ENCODE measurements around the gene ARHGAP6. TPM values are rescaled to one million over a fixed set of nuclear protein-coding genes. Genes with fewer than 3 reads are reported as not detected.

Gene ARHGAP6
- total RNA-seq, 1 experiment from 2014 or later = 1.8 TPM

DNA sequence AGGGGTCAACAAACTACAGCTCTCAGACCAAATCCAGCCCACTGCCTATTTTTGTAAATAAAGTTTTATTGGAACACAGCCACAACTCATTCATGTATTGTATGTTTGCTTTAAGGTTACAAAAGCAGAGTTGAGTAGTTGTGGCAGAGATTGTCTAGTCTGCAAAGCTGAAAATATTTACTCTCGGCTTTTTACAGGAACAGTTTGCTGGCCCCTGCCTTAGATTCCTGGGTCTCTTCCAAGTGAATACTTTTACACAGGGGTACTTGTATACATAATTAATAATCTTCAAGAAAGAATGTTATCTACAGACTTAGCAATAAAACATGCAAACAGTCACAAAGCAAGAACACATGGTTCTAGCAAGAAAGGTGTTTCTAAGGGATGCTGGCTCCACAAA, 218.3 kb downstream of the ARHGAP6 start:
- DNase-seq (ENCODE audit: low read depth) = no peak
- in situ Hi-C loops (cut with HindIII; ENCODE audit: low pct_unique_long_range_greater_than_20kb, low sequenced_read_pairs) = no loop called here

DNA sequence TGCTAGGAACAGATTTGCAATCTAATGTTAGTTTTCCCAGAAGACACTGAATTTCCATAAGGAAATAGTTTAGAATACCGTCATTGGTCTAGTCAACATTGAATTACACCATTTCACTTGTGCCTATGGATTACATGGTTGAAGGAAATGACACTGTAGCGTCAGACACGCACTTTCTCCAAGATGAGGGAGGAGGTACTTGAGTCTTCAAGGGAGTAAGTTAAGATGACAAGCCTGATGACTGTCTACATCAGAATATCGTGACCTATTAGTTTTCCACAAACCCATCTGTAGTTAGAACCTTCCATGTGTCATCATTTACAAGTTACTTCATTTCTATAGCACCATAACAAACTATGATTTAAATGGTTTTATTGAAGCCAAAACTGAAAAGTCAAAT, 218.8 kb downstream of the ARHGAP6 start:
- in situ Hi-C loops (cut with HindIII; ENCODE audit: low pct_unique_long_range_greater_than_20kb, low sequenced_read_pairs) = no loop called here
- DNase-seq (ENCODE audit: low read depth) = no peak

DNA sequence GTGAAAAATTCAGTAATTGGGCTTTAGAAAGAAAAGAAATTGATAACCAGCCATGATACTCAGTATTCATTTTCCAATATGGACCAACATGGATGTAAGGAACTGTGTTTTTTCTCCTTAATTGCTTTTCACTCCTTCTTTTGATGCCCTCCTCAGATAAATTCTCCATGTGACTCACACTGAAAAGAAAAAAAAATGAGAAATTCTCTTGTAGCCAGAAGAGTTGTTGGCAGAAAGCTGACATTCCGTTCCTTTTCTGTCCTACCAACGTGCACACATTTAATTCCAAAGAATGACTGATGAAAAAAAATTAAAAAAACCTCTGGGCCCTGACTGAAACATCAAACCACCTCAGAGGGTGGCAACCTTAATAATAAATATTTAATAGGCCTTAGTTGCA, 219.4 kb downstream of the ARHGAP6 start:
- no peak for DNase-seq (ENCODE audit: low read depth)
- in situ Hi-C loops (cut with HindIII; ENCODE audit: low pct_unique_long_range_greater_than_20kb, low sequenced_read_pairs) = no loop called here

DNA sequence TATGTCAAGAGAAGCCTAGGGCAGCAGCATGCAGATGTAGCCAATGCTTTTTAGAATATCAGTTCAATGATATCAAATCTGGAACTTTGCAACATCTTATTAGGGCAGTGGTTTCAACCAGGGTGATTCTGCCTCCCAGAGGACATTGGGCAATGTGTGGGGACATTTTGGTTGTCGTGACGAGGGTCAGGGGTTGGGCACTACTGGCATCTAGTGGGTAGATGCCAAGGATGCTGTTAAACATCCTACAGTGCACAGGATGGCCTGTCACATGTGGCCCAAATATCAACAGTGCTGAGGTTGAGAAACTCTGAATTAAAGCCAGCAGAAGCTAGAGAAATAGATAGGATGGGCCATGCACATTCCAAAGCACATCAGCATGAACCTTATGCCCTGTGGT, 220.2 kb downstream of the ARHGAP6 start:
- no peak for DNase-seq (ENCODE audit: low read depth)
- in situ Hi-C loops (cut with HindIII; ENCODE audit: low pct_unique_long_range_greater_than_20kb, low sequenced_read_pairs) = no loop called here

DNA sequence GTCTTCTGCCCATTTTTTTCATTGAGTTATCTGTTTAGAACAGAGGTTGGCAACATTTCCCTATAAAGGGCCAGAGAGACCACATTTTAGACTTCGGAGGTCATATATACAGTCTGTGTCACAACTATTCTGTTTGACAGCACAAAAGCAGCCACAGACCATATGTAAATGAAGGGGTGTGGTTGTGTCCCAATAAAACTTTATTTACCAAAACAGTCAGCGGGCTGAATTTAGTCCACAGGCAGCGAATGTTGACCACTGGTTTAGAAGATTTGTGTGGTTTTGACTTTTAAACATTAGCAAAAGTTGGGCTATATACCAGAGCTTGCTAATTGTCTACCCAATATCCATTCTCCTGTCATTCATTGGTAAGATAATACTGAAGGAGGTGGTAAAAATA, 221.7 kb downstream of the ARHGAP6 start:
- no peak for DNase-seq (ENCODE audit: low read depth)
- in situ Hi-C loops (cut with HindIII; ENCODE audit: low pct_unique_long_range_greater_than_20kb, low sequenced_read_pairs) = no loop called here

DNA sequence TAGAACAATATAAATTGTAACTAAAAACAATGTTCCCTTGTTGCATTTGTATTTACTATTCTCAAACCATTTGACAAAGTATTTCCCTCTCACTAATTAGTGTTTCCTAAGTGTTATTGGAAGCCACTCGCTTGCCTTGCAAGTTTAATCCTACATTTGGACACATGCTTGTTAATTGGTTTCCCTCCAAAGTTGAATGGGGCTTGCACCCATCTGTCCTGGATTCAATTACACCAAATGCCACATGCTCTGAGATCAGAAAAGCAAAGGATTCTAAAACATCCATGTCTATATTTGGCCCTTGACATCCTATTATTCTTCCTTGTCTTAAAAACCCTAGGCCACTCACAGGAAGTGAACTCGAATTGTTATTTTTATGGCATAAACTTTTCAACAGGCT, 225.9 kb downstream of the ARHGAP6 start:
- DNase-seq (ENCODE audit: low read depth) = no peak
- in situ Hi-C loops (cut with HindIII; ENCODE audit: low pct_unique_long_range_greater_than_20kb, low sequenced_read_pairs) = no loop called here

DNA sequence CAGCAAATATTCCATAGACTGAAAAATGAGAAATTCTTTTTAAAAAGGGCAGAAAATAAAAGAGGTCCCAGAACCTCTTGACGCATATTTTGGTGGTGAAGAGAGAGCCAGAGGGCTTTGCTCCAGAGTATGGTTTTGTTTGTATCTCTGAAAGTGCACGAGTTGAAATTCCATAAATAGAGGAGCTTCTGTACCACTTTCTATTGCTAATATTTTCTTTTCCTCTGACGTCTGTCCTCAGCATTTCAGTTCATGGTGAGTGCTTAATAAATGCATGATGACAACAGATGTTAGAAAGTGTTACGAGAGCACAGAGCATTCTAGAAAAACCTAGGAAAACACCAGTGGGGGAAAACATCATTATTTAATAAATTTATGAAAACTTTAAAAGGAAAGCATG, 227.0 kb downstream of the ARHGAP6 start:
- in situ Hi-C loops (cut with HindIII; ENCODE audit: low pct_unique_long_range_greater_than_20kb, low sequenced_read_pairs) = no loop called here

DNA sequence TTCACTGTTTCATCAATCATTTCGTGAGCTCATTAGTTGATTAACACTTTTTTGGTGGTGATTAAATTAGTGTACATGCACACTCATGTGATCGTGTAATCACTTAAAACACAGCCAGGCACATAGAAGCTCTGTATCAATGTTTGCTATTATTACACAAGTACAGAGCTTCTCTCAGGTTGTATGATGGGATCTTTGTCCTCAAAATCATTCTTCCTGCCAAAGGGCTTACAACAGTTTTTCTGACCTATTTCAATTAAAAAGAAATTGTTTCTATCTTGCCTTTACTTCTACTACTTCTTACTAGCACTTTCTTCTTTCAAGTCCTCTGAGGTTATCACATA, 227.4 kb downstream of the ARHGAP6 start:
- no peak for DNase-seq (ENCODE audit: low read depth)
- in situ Hi-C loops (cut with HindIII; ENCODE audit: low pct_unique_long_range_greater_than_20kb, low sequenced_read_pairs) = no loop called here

More for the DNA sequence above, 227.0 kb downstream of the ARHGAP6 start:
- DNase-seq (ENCODE audit: low read depth) = no peak

DNA sequence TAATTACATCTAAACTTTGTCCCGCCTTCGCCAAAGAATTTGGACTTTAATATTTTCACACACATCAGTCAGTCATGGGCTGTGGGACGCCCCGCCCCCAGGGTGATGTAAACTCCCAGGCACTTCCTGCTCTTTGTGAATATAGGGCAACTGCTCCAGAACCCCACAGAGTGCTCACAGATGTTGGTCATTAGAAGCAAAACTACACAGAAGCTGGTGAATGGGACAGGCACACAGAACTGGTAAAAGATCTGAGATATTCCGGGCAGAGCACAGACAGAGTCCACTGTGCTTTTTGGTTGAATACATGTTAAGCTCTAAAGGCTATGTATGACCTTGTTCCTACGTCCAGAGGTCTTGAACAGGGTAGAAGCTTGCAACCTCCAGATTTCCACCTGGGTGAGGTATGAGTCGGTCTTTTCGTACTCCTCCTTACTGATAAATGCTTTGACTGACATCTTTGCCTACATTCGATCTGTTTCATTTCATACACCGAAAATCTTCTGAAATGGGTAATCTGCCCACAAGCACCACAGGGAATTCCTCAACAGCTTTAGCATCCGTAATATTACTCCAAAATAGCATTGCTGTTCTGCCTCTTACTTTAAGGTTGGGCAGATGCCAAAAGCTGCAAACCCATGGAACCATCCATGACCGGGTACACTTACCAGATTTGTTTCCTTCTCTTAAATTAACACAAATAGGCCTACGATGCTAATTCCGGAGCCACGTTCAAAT, 227.9 kb downstream of the ARHGAP6 start:
- in situ Hi-C loops (cut with HindIII; ENCODE audit: low pct_unique_long_range_greater_than_20kb, low sequenced_read_pairs) = no loop called here
- DNase-seq (ENCODE audit: low read depth) = no peak

DNA sequence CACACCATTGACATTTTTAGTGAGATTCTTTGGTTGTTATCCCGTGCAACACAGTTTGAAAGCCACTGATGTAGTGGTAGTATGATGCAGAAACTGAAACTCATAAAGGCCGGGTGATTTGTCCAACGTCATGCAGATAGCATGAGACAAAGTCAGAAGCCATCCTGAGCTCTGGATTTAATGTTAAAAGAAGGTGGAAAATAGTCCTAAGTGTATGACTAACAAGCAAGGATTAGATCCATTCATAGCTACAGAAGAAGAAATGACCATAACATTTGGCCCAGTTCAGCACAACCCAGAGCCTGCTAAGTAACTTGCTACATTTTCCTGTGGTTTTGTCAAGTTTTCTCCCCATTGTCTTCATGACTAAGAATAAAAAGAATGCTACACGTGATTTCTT, 230.2 kb downstream of the ARHGAP6 start:
- no peak for DNase-seq (ENCODE audit: low read depth)
- in situ Hi-C loops (cut with HindIII; ENCODE audit: low pct_unique_long_range_greater_than_20kb, low sequenced_read_pairs) = no loop called here

DNA sequence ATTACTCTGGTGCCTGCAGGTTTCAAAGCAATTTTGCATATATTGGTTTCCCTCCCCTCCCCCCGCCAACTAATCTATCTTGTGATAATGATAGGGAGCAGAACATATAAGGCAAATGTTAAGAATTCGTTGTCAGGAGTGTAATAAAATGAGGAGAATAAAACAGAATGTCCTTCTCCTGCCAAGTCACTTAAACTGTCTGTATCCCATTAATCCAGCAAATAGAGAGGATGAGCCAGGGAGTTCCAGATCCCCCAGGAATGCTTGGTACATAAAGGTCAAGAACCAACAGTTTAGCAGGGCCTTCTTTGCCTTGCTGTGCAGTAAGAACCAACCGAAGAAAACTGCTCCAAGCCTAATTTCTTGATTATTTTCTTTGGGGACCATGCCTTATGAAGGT, 231.1 kb downstream of the ARHGAP6 start:
- in situ Hi-C loops (cut with HindIII; ENCODE audit: low pct_unique_long_range_greater_than_20kb, low sequenced_read_pairs) = no loop called here
- no peak for DNase-seq (ENCODE audit: low read depth)

DNA sequence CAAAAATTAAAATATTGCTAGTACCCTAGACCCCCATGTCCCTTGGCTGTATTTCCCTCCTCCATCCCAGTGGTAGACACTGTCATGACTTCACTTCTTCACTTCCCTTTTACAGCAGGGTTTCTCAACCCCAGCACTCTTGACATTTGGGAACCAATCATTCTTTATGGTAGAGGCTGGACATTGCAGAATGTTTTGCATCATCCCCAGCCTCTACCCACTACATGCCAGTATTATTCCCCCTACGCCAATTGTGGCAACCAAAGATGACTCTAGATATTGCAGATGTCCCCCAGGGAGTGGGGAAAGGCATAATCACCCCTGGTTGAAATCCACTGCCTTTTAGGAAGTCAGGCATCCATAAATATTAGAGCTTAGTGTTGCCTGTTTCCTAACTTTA, 233.9 kb downstream of the ARHGAP6 start:
- in situ Hi-C loops (cut with HindIII; ENCODE audit: low pct_unique_long_range_greater_than_20kb, low sequenced_read_pairs) = no loop called here
- DNase-seq (ENCODE audit: low read depth) = no peak

DNA sequence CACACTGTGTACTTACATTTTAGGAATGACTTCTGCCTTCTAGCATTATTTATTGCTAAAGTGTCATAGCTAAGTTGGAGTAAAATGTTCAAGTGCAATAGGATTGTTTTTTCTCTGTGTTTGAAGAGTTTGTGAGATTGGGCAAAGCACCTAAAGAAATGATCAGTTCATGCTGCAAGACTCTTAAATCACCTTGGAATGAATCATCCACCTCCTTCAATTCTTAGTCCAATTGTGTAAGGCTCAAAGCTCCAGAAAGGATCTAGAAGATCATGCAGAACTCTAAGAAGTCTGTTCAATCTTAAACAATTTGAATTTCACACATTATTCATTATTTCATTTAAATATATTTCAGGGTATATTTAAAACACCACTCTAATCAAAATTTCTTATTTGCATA, 235.4 kb downstream of the ARHGAP6 start:
- in situ Hi-C loops (cut with HindIII; ENCODE audit: low pct_unique_long_range_greater_than_20kb, low sequenced_read_pairs) = no loop called here
- no peak for DNase-seq (ENCODE audit: low read depth)

DNA sequence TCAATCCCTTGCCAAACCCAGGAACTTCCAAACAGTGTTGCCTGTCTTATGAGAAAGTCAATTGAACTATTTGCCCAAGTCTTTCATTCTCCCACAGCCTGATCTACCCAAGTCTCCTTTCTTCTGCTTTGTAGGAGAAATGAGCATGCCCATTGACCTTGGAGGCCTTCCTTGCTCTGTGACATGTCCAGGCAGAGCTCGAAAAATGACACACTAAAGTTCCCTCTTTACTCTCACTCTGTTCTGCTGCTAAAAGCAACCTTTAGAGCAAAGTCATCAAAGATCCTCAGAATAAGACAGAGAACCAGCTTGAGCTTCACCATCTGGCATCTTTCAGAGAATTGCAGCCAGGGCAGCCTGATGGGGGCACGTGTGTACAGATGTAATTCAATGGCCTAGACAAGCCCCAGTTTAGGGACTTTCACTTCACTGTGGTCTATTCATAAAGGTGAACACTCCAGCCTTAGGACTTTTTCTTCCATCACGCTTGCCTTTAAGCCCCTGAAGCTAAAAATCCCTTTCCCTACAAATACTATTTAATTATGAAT, 236.1 kb downstream of the ARHGAP6 start:
- in situ Hi-C loops (cut with HindIII; ENCODE audit: low pct_unique_long_range_greater_than_20kb, low sequenced_read_pairs) = no loop called here
- no peak for DNase-seq (ENCODE audit: low read depth)

DNA sequence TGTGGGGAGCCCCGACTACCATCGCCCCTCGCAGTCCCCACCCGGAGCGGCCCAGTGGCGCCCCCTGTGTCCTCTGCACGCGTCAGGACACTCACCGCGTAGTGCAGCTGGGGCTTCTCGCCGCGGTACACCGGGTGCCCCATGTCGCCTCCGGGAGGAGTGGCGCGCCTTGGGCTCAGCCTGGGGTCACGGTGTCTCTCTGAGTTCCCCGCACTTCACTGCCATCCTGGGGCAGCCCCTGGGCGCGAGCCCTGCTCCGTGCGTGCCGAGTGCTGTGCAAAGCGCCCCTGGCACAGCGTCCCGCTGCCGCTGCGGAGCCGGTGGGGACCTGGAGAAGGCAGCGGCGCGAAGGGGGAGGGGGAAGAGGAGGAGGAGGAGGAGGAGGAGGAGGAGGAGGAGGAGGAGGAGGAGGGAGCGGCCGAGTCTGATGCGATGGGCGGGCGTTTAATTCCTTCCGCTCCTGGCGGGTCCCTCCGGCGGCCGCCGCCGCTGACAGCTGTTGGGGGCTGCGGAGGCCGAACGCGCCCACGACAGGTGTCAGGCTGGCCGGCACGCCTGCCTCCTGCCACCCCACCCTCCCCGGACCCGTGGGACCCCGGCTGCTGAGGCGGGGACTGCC, 238.2 kb downstream of the ARHGAP6 start:
- DNase-seq (ENCODE audit: low read depth) = no peak
- in situ Hi-C loops (cut with HindIII; ENCODE audit: low pct_unique_long_range_greater_than_20kb, low sequenced_read_pairs) = no loop called here

DNA sequence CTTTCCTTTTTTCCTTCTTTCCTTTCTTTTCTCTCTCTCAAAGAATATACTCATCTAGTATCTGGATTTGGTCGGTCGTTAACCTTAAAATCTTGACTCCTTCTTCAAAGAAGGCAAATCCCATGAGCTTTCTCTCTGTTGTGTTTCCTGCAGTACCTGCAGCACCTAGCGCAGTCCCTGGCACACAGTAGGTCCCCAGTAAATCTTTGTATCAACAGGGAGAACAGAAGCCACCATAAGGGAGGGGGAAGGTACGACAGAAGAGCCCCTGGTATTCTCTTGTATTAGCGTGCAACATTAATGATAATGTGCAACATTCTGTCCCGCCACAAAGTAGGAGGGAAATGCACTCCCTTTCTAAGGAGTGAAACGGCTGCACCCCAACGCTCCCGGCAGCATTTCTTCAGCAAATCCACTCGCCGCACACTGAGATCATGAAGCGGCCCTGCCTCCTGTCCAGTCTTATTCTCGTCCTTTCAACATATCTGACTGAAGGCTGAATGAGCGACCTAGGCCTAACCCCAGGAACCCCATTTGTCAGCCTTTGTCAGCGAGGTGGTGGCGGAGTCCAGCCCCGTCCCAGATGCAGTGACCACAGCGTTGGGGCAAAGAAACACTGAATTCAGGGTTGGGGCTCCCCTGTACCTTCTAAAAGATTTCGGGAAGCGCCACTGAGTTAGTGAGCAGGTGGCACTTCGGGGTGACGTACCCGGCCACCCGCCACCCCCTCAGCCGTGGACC, 238.8 kb downstream of the ARHGAP6 start:
- DNase-seq (ENCODE audit: low read depth) = no peak
- in situ Hi-C loops (cut with HindIII; ENCODE audit: low pct_unique_long_range_greater_than_20kb, low sequenced_read_pairs) = no loop called here

DNA sequence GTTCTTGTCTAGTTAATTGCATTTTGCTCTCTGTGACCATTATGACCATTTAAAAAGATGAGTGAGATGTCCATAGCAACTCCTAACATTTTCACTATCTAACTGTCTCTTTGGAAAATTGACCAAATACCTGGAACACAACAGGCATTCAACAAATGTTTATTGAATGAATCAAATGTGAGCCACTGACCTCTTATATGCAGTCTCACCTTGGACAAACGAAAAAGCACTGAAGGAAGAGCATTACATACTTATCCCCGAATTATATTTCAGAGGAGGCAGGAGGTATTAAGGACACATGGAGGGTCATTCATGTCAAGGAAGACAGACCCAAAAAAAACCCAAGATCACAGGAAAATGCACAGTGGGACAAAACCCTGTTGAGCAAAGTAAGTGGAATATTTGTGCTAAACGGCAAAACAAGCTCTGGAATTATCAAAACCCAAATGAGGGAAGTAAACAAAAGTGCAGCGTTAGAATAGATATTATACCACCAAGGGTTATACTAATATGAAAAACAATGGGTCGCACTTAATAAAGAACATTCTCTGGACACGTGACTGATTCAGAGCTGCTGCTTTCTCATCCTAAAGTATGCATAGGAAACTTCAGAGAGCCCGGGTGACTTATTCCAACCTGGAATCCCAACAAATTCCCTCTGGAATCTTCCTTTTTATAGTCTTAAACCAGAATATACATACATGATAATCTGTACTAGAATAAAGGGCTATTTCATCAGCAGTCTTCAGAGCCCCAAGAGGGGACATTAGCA, 240.6 kb downstream of the ARHGAP6 start:
- in situ Hi-C loops (cut with HindIII; ENCODE audit: low pct_unique_long_range_greater_than_20kb, low sequenced_read_pairs) = no loop called here
- DNase-seq (ENCODE audit: low read depth) = no peak

DNA sequence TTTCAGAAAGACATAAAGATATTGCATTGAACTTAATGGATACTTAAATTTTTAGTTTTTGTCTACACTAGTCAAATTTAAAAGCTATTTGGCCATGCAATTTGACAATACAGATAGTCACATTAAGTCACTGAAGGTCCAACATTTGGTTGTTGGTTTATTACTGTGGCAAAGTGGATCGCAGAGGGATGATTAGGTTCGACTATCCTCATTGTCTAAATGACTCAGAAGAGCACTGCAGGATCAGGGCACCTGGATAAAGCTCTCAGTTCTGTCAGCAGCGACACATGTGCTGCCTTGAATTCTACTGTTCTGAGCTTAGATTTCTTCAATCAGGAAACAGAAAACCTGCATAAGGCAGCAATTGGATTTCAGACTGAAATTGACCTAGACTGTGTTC, 241.8 kb downstream of the ARHGAP6 start:
- DNase-seq (ENCODE audit: low read depth) = no peak

DNA sequence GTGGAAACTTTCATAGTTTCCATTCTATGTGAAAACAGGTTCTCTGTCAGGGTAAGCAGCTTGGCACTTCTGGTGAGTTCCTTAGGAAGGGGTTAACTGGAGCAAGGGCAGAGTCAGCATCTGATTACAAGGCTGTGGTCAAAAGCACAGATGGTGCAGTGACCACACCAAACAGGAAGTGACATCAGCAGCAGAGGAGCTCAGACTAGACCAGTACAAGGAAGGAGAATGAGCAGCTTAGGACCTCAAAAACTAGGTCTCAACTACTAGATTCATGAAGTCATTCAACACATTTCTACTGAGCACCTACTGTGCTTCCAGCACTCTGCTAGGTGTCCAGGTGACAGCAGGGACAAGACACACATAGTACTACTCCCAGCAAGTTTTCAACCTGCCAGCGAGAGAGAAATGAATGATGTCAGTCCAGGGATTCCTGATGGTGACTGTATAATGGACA, 242.3 kb downstream of the ARHGAP6 start:
- in situ Hi-C loops (cut with HindIII; ENCODE audit: low pct_unique_long_range_greater_than_20kb, low sequenced_read_pairs) = no loop called here
- DNase-seq (ENCODE audit: low read depth) = no peak

More for the DNA sequence above, 241.8 kb downstream of the ARHGAP6 start:
- in situ Hi-C loops (cut with HindIII; ENCODE audit: low pct_unique_long_range_greater_than_20kb, low sequenced_read_pairs) = no loop called here

Data from Caki2 (cell line).